Measurements from ENCODE around the gene KPNA6. TPM values are rescaled to one million over a fixed set of nuclear protein-coding genes. Genes with fewer than 3 reads are reported as not detected.

Gene KPNA6
- total and polyA plus RNA-seq, 2 of the 13 experiments (the other 11 are each of a cell fraction or from before 2014, with no cell fraction given), result 22.0 to 47.5 TPM

DNA sequence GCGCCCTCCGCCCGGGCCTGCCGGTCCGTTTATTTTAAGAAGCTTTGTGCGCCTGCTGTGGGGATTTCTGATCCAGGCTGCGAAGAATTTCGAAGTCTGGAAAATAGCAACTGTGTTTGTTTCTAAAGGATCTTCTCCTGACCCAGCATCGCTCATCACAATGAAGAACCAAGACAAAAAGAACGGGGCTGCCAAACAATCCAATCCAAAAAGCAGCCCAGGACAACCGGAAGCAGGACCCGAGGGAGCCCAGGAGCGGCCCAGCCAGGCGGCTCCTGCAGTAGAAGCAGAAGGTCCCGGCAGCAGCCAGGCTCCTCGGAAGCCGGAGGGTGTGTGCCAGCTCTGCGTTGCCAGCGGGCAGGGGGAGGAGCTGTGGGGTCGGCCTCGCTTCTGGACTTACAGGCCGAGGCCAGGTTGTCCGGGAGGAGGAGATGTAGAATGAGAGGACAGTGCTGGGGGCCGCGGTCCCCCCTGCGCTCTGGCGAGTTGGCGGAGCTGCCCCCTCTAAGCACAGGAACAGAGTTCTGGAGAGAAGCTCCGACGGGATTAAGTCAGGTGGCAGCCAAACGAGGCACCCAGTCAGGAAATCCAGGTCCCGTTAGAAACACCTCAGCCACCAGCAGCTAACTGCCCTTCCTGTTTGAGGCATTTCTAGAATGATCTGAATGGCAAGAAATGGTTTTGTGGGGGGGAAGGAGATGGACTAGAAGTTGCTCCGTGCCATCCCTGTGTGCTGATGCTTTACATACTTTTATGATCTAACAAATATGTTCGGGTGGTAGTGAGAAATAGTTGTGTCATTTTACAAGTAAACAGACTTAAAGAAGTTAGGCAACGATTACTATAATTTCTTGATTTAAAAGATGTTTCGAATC lies 72.6 kb downstream of the KPNA6 start (continued):
- TF ChIP-seq, protein P1, sequence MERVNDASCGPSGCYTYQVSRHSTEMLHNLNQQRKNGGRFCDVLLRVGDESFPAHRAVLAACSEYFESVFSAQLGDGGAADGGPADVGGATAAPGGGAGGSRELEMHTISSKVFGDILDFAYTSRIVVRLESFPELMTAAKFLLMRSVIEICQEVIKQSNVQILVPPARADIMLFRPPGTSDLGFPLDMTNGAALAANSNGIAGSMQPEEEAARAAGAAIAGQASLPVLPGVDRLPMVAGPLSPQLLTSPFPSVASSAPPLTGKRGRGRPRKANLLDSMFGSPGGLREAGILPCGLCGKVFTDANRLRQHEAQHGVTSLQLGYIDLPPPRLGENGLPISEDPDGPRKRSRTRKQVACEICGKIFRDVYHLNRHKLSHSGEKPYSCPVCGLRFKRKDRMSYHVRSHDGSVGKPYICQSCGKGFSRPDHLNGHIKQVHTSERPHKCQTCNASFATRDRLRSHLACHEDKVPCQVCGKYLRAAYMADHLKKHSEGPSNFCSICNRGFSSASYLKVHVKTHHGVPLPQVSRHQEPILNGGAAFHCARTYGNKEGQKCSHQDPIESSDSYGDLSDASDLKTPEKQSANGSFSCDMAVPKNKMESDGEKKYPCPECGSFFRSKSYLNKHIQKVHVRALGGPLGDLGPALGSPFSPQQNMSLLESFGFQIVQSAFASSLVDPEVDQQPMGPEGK (CRISPR knock-in tag; IDR thresholded peaks at IDR 0.05), result no peak

DNA sequence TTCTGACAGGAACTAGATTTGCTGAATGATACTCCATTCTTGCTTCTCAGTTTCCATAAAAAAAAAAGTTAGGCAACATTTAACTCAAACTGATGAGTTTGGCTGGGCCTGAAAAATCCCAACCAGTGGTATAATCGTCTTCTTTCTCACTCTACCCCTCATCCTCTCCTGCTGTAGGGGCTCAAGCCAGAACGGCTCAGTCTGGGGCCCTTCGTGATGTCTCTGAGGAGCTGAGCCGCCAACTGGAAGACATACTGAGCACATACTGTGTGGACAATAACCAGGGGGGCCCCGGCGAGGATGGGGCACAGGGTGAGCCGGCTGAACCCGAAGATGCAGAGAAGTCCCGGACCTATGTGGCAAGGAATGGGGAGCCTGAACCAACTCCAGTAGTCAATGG lies 73.2 kb downstream of the KPNA6 start:
- peak overlapping the region; percentile 84 for H3K9ac ChIP-seq (ENCODE audit: insufficient read depth, low read depth, low read length)

More for the DNA sequence above, 73.2 kb downstream of the KPNA6 start:
- BruUV-seq (replicated peaks), result TSS peak; percentile 66
- FAIRE-seq (no peak), ATAC-seq (no peak), DNase-seq (ENCODE audit: low spot score) (no peak)
- CTCF ChIA-PET (ENCODE audit: low intra/inter-chr PET ratio, low total read pairs), result no interaction called here
- peak overlapping the region; percentile 80 for H3K4me2 ChIP-seq (ENCODE audit: low read depth, low read length)
- peaks cover 45% of the 10 kb centered on the region for H3K79me2 ChIP-seq (ENCODE audit: insufficient read depth, low read length)
- intact Hi-C loops (cut with micrococcal nuclease; ENCODE audit: unreplicated experiment), result no loop called here
- peaks cover 2% of the 10 kb centered on the region; the same call in 1 of the 2 replicates for H4K20me1 ChIP-seq (ENCODE audit: insufficient read depth, low read length)
- H2AFZ ChIP-seq (ENCODE audit: low read length), result no peak overlapping the region
- peaks cover 9 to 28% of the 10 kb centered on the region in 2 experiments; a peak in 4 of 5 replicates for H3K36me3 ChIP-seq (replicated peaks in 1 of 2; ENCODE audit: control insufficient read depth in 1 of 2, insufficient read depth in 2 of 2, low read length in 2 of 2)
- H3K27ac ChIP-seq (ENCODE audit: extremely low read length, insufficient read depth, low read length), result peak overlapping the region; percentile 87
- peaks cover 70% of the 10 kb centered on the region for H3K4me1 ChIP-seq (ENCODE audit: insufficient read depth, low read length)
- 88% methylated on average over 9 of the region's 9 CpGs for WGBS (ENCODE audit: low lambda C conversion rate)
- peak overlapping the region; percentile 58 to 76 (median 61); a peak in 5 of 6 replicates for H3K4me3 ChIP-seq (replicated peaks in 1 of 3; ENCODE audit: insufficient read depth in 1 of 3, low read depth in 2 of 3, low read length in 3 of 3)
- H3K27me3 ChIP-seq (ENCODE audit: control insufficient read depth in 1 of 2, insufficient read depth in 2 of 2, low read length in 2 of 2), result no peaks in the 10 kb centered on the region
- no peak for TF ChIP-seq SMARCC2 (IDR thresholded peaks at IDR 0.05)
- TF ChIP-seq ZNF44 (CRISPR knock-in tag; IDR thresholded peaks at IDR 0.05), result no peak
- no peak for TF ChIP-seq SIN3B (IDR thresholded peaks at IDR 0.05; ENCODE audit: low read length)
- TF ChIP-seq TAF15 (IDR thresholded peaks at IDR 0.05; ENCODE audit: low read depth, low read length, poor library complexity, severe bottlenecking), result no peak
- TF ChIP-seq STAG1 (CRISPR knock-in tag; IDR thresholded peaks at IDR 0.05), result no peak
- in situ Hi-C loops (cut with HindIII; ENCODE audit: extremely low pct_ligation_motif_present, low pct_unique_long_range_greater_than_20kb), result no loop called here
- POLR2A ChIA-PET, result interaction anchor here (0.6 to 2.7 kb wide), 6 partner anchors 17 to 131 kb away, joined by 4 to 38 read pairs (median 11); partner anchors contain the start of genes CCDC28B, HDAC1, LCK and TMEM39B
- no peaks in the 10 kb centered on the region for H3K9me3 ChIP-seq (ENCODE audit: low read length)
